IPS-15b (cell line): Measurements from ENCODE around the gene CCDC40.
A peak's percentile ranks its signal among the peaks of the same experiment; 100 is the strongest.

Source experiments
- H3K27me3 ChIP-seq: one replicate; pipeline ENCODE4 v1.6.1; 2013; ENCODE audit warnings: low read length; ENCODE audit not compliant: control insufficient read depth, insufficient read depth
- H3K36me3 ChIP-seq: one replicate; pipeline ENCODE4 v1.6.1; 2013; ENCODE audit warnings: low read length; ENCODE audit not compliant: control insufficient read depth, insufficient read depth
- H3K4me1 ChIP-seq: one replicate; pipeline ENCODE4 v1.6.1; 2013; ENCODE audit warnings: mild to moderate bottlenecking, low read length; ENCODE audit not compliant: control insufficient read depth, insufficient read depth
- H3K4me3 ChIP-seq: one replicate; pipeline ENCODE4 v1.5.1; 2013; ENCODE audit warnings: low read depth, low read length
- H3K9ac ChIP-seq: one replicate; pipeline ENCODE4 v1.6.1; 2013; ENCODE audit warnings: low read depth, mild to moderate bottlenecking, low read length
- H3K9me3 ChIP-seq: one replicate; pipeline ENCODE4 v1.6.1; 2013; ENCODE audit warnings: mild to moderate bottlenecking, low read length; ENCODE audit not compliant: control insufficient read depth, insufficient read depth

Gene CCDC40

DNA sequence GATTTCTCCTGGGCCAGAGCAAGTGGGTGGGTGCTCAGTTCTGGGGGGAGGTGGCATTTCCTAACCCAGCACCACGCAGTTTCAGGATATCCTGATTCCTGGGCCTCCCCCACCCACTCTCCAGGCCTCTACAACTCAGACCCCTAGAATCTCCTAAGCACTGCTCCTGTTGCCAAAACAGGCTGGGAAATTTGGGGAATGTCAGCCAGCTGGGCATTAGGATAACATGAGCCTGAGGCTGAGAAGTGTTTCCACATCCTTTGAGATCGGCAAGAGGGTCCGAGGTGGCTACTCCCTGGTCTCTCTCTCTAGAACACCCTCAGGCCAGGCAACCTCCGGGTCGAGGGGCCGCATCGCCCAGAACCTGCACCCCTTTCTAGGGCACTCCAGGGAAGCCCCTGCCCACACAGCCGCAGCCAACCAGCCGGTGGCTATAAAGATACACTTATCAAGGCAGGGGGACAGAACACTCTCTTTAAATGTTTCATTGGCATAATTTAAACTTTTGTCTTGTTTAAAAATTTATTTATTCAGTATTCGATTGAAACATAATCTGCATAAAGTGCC, 24.4 kb upstream of the CCDC40 start:
- peaks cover 14% of the 10 kb centered on the region for H3K36me3 ChIP-seq
- no peak overlapping the region for H3K4me3 ChIP-seq
- H3K9ac ChIP-seq, result peak overlapping the region; percentile 24
- peaks cover 2% of the 10 kb centered on the region for H3K4me1 ChIP-seq
- no peaks in the 10 kb centered on the region for H3K27me3 ChIP-seq
- H3K9me3 ChIP-seq, result no peaks in the 10 kb centered on the region

DNA sequence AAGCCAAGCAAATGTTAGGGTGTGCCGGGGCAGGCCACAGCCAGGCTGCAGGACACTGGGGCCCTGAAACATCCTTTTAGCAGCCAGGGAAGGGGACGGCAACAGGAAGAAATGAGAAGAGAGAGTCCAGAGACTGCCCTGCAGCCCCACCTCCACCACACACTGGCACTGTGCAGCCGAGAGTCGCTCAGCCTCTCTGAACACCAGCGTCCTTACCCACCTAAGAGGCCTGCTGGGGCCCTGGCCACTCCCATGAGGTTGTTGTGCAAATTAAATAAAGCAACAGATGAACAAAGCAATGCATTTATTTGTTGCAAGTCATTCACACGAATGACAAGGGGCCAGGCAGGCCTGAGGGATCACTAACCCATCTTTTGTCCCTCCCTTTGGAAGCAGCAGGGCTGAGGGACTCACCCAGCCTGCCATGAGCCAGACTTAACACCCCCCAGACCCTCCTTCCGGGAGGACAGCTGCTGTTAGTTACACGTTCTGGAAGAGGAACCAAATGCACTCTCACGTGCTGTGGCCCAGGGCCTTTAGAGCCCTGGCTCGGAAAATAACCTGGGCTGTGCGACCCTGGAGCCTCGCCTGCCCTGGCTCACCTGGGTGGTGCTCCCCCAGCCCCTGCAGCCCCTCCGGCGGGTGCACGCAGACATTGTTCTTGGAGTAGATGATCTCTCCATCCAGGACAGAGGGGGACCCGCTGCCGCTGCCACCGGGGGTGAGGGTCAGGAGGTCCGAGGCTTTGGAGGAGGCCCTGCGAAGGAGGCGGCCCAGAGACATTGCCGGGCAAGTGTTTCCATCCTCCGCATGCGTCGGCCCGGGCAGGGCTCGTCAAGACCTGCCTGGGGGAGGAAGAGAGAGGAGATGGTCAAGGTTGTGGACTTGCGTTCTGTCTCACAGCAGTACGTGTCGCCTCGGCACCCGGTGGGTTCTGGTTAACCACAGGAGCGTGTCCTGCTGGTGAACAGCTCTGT, 23.4 kb upstream of the CCDC40 start:
- H3K4me3 ChIP-seq, result no peak overlapping the region
- no peak overlapping the region for H3K9ac ChIP-seq
- no peaks in the 10 kb centered on the region for H3K27me3 ChIP-seq
- peaks cover 2% of the 10 kb centered on the region for H3K4me1 ChIP-seq
- no peaks in the 10 kb centered on the region for H3K9me3 ChIP-seq
- peaks cover 7% of the 10 kb centered on the region for H3K36me3 ChIP-seq

DNA sequence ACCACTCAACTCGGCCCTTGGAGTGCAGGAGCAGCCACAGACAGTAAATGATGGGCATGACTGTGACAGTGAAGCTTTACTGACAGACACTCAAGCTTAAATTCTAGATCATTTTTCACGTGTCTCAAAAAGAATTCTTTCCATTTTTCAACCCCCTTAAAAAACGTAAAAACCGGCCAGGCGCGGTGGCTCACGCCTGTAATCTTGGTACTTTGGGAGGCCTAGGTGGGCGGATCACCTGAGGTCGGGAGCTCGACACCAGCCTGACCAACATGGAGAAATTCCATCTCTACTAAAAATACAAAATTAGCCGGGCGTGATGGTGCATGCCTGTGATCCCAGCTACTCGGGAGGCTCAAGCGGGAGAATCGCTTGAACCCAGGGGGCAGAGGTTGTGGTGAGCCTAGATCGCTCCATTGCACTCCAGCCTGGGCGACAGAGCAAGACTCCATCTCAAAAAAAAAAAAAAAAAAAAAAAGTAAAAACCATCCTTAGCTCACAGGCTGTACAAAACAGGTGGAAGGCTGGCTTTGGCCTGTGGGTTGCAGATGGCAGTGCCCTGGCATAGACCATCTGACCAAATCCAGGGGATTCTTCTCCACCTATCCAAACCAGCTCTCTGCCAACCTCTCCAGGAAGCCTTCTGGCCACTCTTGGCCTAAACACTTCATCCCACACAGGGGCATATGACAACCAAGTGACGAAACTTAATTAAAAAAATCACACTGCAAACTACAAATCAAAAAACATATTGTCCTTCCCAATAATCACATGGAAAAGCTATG, 19.0 kb upstream of the CCDC40 start:
- Histone ChIP-seq H3K9ac (no peak overlapping the region), H3K27me3 (no peaks in the 10 kb centered on the region), H3K9me3 (no peaks in the 10 kb centered on the region)

GRCh38 chr17:80018917-80019651, 17.4 kb upstream of the CCDC40 start:
- Histone ChIP-seq H3K4me3 (no peak overlapping the region), H3K4me1 (no peaks in the 10 kb centered on the region), H3K9ac (no peak overlapping the region), H3K27me3 (no peaks in the 10 kb centered on the region), H3K9me3 (no peaks in the 10 kb centered on the region), H3K36me3 (no peaks in the 10 kb centered on the region)

More for the DNA sequence above, 19.0 kb upstream of the CCDC40 start:
- Histone ChIP-seq H3K4me3 (no peak overlapping the region), H3K4me1 (peaks cover 2% of the 10 kb centered on the region), H3K36me3 (no peaks in the 10 kb centered on the region)

DNA sequence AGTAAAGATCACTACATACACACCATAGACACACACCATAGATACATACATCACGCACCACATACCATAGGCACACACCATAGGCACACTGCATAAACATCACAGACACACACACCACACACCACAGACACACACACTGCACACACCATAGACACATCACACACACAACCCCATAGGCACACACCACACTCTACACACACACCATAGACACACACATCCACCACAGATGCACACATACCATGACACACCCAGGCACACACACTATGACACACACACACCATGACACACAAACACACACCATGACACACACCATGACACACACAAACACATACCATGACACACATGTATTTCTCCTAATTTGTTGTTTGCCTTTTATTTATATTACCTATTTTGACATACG, 14.8 kb upstream of the CCDC40 start:
- no peaks in the 10 kb centered on the region for H3K4me1 ChIP-seq

DNA sequence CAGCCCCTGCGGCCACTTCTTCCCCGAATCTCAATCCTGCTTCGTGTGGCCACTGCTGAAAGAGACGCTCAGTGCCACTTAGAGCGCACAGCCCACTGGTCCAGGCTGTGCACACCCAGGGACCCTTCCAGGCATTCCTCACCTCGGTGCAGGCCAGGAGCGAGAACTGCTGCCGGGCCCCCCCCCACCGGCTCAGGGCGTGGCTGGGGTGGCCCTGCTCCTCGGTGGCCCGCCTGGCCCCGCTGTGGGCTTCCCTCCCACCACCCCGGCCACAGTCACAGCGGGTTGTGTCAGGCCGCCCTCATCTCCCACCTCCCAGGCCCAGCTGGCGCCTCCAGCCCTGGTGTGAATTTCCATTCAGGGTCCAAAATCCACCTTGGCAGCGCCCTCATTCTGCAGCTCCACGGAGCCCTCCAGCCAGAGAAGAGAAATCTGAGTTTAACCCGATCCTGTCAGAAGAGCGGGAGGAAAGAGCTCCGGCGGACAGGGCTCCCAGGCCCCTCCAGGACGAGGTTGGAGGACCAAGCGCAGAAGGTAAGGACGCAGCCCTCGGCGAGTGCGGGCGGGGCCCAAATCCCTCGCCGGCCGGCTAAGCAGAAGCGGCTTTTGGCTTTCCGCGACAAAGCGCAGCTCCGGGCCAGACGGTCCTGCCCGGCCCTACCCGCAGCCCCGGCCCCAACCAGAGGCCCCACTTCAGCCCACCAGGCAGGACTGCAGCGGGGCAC, 12.8 kb upstream of the CCDC40 start:
- H3K9ac ChIP-seq, result no peak overlapping the region
- peaks cover 2% of the 10 kb centered on the region for H3K36me3 ChIP-seq
- no peaks in the 10 kb centered on the region for H3K27me3 ChIP-seq

More for the DNA sequence above, 14.8 kb upstream of the CCDC40 start:
- no peaks in the 10 kb centered on the region for H3K9me3 ChIP-seq
- no peak overlapping the region for H3K9ac ChIP-seq
- no peaks in the 10 kb centered on the region for H3K27me3 ChIP-seq
- no peak overlapping the region for H3K4me3 ChIP-seq
- H3K36me3 ChIP-seq, result no peaks in the 10 kb centered on the region

DNA sequence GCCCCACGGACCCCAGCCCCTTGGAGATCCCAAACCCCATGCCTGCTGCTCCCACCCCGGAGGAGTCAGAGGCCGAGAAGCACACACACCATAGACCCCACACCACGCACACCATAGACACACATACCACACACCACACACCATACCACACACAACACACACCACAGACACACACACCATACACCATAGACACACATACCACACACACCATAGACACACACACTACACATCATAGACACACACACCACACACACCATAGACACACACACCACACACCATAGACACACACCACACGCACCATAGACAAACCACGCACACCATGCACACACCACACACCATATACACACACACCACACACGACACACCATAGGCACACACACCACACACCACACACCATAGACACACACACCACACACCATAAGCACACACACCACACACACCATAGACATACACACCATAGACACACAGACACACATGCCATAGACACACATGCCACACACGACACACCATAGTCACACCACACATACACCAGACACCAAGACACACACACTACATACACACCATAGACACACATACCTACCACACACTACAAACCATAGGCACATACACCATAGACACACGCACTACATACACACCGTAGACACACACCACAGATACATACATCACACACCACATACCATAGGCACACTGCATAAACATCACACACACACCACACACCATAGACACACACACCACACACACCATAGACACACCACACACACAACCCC, 12.1 kb upstream of the CCDC40 start:
- no peaks in the 10 kb centered on the region for H3K9me3 ChIP-seq
- peaks cover 2% of the 10 kb centered on the region for H3K36me3 ChIP-seq
- no peak overlapping the region for H3K9ac ChIP-seq
- H3K4me3 ChIP-seq, result no peak overlapping the region
- no peaks in the 10 kb centered on the region for H3K4me1 ChIP-seq
- H3K27me3 ChIP-seq, result no peaks in the 10 kb centered on the region

More for the DNA sequence above, 12.8 kb upstream of the CCDC40 start:
- Histone ChIP-seq H3K4me1 (no peaks in the 10 kb centered on the region), H3K9me3 (no peaks in the 10 kb centered on the region), H3K4me3 (no peak overlapping the region)

- H3K9me3 ChIP-seq, result no peaks in the 10 kb centered on the region
- H3K36me3 ChIP-seq, result peaks cover 2% of the 10 kb centered on the region
- H3K4me3 ChIP-seq, result no peak overlapping the region
- no peaks in the 10 kb centered on the region for H3K4me1 ChIP-seq
- no peak overlapping the region for H3K9ac ChIP-seq
- H3K27me3 ChIP-seq, result no peaks in the 10 kb centered on the region
These were observed 11.3 kb upstream of the CCDC40 start for GRCh38 chr17:80025140-80025539.

DNA sequence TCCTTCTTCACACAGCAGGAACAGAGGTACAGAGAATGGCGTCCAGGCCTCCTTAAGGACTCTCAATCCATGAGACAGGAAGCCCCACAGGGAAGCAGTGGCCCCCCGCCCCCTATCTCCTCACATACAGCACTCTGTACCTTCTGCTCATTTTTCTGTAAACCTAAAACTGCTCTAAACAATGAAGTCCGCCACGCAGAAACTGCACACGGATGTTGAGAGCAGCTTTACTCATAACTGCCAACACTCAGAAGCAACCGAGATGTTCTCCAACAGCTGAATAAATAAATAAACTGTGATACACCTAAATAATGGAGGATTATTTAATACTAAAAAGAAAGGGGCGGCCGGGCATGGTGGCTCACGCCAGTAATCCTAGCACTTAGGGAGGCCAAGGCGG, 10.6 kb upstream of the CCDC40 start:
- H3K4me3 ChIP-seq, result no peak overlapping the region
- H3K36me3 ChIP-seq, result peaks cover 3% of the 10 kb centered on the region
- H3K27me3 ChIP-seq, result no peaks in the 10 kb centered on the region
- H3K9me3 ChIP-seq, result no peaks in the 10 kb centered on the region
- no peak overlapping the region for H3K9ac ChIP-seq
- H3K4me1 ChIP-seq, result no peaks in the 10 kb centered on the region

- no peaks in the 10 kb centered on the region for H3K4me1 ChIP-seq
- no peak overlapping the region for H3K9ac ChIP-seq
- H3K4me3 ChIP-seq, result no peak overlapping the region
- no peaks in the 10 kb centered on the region for H3K27me3 ChIP-seq
- H3K36me3 ChIP-seq, result peaks cover 7% of the 10 kb centered on the region
- no peaks in the 10 kb centered on the region for H3K9me3 ChIP-seq
These were observed 9.9 kb upstream of the CCDC40 start for GRCh38 chr17:80026359-80027042.
